Tibial artery (tissue), 4 donors: ENCODE results near the gene PRSS36.

Experiments used
- DNase-seq, 2 donors: peaks; one replicate each; pipeline ENCODE4 v3.0.0-alpha.2; 2019
- H3K27ac ChIP-seq, 2 donors: fragments of 200-600 bp; sonication (generic) in 1 of 2; 1 replicate in 1 of 2; 2 replicates in 1 of 2; pipeline ENCODE4 v1.5.1; 2018 to 2019; ENCODE audit warnings: mild to moderate bottlenecking in 1 of 2
- H3K27me3 ChIP-seq, 2 donors: fragments of 200-600 bp; sonication (generic) in 1 of 2; one replicate each; pipeline versions ENCODE4 v1.5.1 to v1.6.0; 2016 to 2019
- H3K36me3 ChIP-seq, 3 donors: fragments of 200-600 bp; sonication (generic) in 2 of 3; one replicate each; pipeline ENCODE4 v1.5.1; 2016 to 2019; ENCODE audit warnings: mild to moderate bottlenecking in 2 of 3
- H3K4me1 ChIP-seq, 4 donors: fragments of 200-600 bp; sonication (generic) in 2 of 4; 1 replicate in 3 of 4; 2 replicates in 1 of 4; pipeline ENCODE4 v1.5.1; 2016 to 2019
- H3K4me3 ChIP-seq, 2 donors: fragments of 200-600 bp; sonication (generic) in 1 of 2; 1 replicate in 1 of 2; 2 replicates in 1 of 2; pipeline ENCODE4 v1.5.1; 2018 to 2019; ENCODE audit warnings: mild to moderate bottlenecking in 2 of 2
- H3K9me3 ChIP-seq, 3 donors: fragments of 200-600 bp; sonication (generic) in 1 of 3; one replicate each; pipeline ENCODE4 v1.5.1; 2016 to 2019
- intact Hi-C: fragments of 100-400 bp; cut with DNase I; formaldehyde crosslinking; loops from one replicate; pipeline ENCODE4 v1.15.0; 2023; ENCODE audit warnings: low total_unique reads
- TF ChIP-seq, protein P1 (sequence below), 2 experiments: fragments of 200-600 bp in 1 of 2; fragments of 450-650 bp in 1 of 2; IDR thresholded peaks; one replicate each; pipeline ENCODE4 v1.5.1; 2017 to 2019; ENCODE audit warnings: antibody characterized with exemption in 2 of 2, mild to moderate bottlenecking in 1 of 2, moderate library complexity in 1 of 2

The PRSS36 gene

DNA sequence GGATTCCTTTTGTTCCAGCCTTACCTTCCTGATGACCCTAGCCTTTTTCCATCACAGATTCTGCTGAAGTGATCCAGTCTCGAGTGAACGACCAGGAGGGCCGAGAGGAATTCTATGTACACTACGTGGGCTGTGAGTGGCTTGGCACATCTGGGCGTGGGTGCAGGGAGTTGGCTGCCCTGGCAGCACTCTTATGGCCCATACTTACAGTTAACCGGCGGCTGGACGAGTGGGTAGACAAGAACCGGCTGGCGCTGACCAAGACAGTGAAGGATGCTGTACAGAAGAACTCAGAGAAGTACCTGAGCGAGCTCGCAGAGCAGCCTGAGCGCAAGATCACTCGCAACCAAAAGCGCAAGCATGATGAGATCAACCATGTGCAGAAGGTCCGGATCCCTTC lies 29.7 kb downstream of the PRSS36 start:
- no peak for DNase-seq
- H3K4me3 ChIP-seq, result no peak overlapping the region
- H3K27me3 ChIP-seq, result no peaks in the 10 kb centered on the region
- peaks cover 36 to 60% (median 52%) of the 10 kb centered on the region in 3 donors for H3K36me3 ChIP-seq
- TF ChIP-seq, protein P1, sequence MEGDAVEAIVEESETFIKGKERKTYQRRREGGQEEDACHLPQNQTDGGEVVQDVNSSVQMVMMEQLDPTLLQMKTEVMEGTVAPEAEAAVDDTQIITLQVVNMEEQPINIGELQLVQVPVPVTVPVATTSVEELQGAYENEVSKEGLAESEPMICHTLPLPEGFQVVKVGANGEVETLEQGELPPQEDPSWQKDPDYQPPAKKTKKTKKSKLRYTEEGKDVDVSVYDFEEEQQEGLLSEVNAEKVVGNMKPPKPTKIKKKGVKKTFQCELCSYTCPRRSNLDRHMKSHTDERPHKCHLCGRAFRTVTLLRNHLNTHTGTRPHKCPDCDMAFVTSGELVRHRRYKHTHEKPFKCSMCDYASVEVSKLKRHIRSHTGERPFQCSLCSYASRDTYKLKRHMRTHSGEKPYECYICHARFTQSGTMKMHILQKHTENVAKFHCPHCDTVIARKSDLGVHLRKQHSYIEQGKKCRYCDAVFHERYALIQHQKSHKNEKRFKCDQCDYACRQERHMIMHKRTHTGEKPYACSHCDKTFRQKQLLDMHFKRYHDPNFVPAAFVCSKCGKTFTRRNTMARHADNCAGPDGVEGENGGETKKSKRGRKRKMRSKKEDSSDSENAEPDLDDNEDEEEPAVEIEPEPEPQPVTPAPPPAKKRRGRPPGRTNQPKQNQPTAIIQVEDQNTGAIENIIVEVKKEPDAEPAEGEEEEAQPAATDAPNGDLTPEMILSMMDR (IDR thresholded peaks at IDR 0.05), result no peak
- H3K9me3 ChIP-seq, result no peaks in the 10 kb centered on the region
- peak overlapping the region in 1 of 2 donors; percentile 96 for H3K27ac ChIP-seq
- intact Hi-C loops, result no loop called here
- peaks cover 0 to 20% (median 15%) of the 10 kb centered on the region in 4 donors for H3K4me1 ChIP-seq

DNA sequence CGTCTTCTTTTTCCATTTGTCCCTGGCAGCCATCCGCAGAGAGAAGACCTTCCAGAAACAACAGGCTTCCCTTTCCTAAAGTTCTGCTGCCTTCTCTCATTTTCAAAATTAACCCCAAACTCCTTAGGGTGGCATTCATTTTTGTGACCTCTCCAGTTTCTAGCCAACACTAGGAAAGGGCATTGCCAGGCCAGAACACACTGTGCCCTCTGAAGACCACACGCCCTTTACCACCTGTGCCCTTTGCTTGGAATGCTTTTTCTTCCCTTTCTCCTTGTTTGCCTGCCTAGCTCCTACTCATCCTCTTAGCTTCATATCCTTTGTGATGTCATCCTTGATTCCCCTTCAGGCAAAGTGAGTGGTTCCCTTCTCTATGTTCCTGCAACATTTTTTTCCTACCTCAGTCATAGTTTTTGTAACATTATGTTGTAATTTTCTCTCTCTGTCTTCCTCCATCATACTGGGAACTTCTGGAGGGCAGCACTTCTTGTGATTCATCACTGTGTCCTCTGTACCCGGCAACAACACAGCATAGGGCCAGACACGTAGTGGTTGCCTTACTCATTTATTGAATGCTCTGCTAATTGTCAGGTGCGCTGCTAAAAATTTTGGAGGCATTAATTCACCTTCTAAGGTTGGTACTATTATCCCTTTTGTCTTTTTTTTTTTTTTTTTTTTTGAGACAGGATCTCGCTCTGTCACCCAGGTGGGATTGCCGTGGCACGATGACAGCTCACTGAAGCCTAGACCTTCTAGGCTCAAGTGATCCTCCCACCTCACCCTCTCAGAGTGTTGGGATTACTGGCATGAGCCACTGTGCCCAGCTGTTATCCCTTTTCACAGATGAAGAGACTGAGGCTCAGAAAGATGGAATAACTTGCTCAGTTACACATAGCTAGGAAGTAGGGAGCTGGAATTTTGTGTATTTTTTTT lies 31.4 kb downstream of the PRSS36 start:
- Histone ChIP-seq H3K9me3 (no peaks in the 10 kb centered on the region), H3K36me3 (peaks cover 36 to 46% (median 36%) of the 10 kb centered on the region in 3 donors), H3K27ac (peak overlapping the region; percentile 92 to 96), H3K27me3 (no peaks in the 10 kb centered on the region), H3K4me3 (peak overlapping the region; percentile 75 to 84), H3K4me1 (peaks cover 0 to 23% (median 15%) of the 10 kb centered on the region in 4 donors)
- intact Hi-C loops, result no loop called here
- TF ChIP-seq, protein P1 (IDR thresholded peaks at IDR 0.05), result no peak
- DNase-seq, result no peak

DNA sequence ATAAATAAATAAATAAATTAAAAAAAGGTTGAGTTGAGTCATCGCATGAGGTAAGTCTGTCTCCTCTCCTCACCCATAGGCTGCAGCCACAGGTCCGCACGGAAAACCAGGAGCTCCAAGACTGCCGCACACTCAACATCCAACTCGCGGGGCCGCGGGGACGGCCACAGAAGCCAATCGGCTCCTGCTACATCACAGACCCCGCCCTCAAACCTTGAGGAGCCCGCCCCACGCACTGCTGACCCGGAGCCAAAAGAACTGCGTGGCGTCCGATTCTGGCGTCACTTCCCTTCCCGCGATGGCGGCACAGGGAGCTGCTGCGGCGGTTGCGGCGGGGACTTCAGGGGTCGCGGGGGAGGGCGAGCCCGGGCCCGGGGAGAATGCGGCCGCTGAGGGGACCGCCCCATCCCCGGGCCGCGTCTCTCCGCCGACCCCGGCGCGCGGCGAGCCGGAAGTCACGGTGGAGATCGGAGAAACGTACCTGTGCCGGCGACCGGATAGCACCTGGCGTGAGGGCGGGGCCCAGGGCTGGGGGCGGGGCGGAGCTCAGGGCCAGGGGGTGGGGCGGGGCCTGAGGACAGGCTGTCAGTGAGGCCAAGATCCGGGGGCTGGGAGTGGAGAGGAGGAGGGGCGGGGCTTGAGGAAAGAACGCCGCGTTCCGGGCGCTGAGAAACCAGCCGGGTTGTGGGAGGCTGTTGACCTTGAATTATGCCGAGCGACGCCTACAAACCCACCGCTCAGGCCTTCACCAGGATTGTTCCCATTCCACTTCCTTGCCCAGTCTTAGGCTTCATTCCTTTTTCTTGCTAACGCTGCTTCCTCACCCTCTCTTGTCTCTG lies 32.3 kb downstream of the PRSS36 start, which contains the start of gene KAT8:
Gene KAT8 (plus strand): TSS at position 281 of the 839 bp plus-strand sequence. CDS start 18 bp downstream, at position 299.
- Histone ChIP-seq H3K27ac (peak within 1 kb of the TSS; percentile 92 to 96), H3K4me3 (peak within 1 kb of the TSS; percentile 75 to 84), H3K4me1 (peaks cover 0 to 32% (median 15%) of the 10 kb centered on the region in 4 donors), H3K36me3 (peaks cover 27 to 43% (median 29%) of the 10 kb centered on the region in 3 donors), H3K27me3 (no peaks in the 10 kb centered on the region), H3K9me3 (no peaks in the 10 kb centered on the region)
- intact Hi-C loops, result no loop called here
- DNase-seq, result peak; percentile 98 to 99
- TF ChIP-seq, protein P1 (IDR thresholded peaks at IDR 0.05), result no peak

DNA sequence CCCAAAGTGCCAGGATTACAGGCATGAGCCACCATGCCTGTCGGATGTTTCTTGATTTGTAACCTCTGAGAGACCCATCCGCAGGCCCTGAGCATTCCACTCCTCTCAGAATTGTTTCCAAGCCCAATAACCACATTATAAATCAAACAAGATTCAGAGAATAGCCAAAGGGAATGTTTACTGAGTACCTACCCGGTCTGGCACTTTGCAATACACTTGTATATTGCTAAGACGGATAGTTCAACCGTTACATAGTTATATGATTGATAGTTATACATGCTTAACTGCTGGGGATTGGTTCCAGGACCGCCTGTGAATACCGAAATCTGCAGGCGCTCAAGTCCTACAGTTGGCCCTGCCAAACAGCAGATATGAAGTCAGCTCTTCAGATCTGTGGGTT lies 35.4 kb downstream of the PRSS36 start:
- H3K4me3 ChIP-seq, result no peak overlapping the region
- H3K9me3 ChIP-seq, result no peaks in the 10 kb centered on the region
- peaks cover 0 to 40% (median 15%) of the 10 kb centered on the region in 4 donors for H3K4me1 ChIP-seq
- DNase-seq, result no peak
- H3K27me3 ChIP-seq, result no peaks in the 10 kb centered on the region
- H3K36me3 ChIP-seq, result peaks cover 19 to 42% (median 33%) of the 10 kb centered on the region in 3 donors
- no peak overlapping the region for H3K27ac ChIP-seq
- intact Hi-C loops, result no loop called here
- TF ChIP-seq, protein P1 (IDR thresholded peaks at IDR 0.05), result no peak
